Osteocyte (in vitro differentiated cells): Measurements from ENCODE around the gene COL23A1. TPM values are rescaled to one million over a fixed set of nuclear protein-coding genes. Genes with fewer than 3 reads are reported as not detected.

ENCODE experiments used
- DNase-seq: peaks from one replicate; pipeline ENCODE4 v3.0.0; 2021; ENCODE audit warnings: mixed read lengths; ENCODE audit not compliant: unreplicated experiment; ENCODE audit errors: extremely low spot score
- H3K27ac Mint-ChIP-seq: one replicate; pipeline ENCODE4 v1.8.0; 2021; ENCODE audit warnings: mild to moderate bottlenecking, mixed read lengths; ENCODE audit not compliant: unreplicated experiment
- H3K27me3 Mint-ChIP-seq: one replicate; pipeline ENCODE4 v1.8.0; 2021; ENCODE audit warnings: mixed read lengths; ENCODE audit not compliant: unreplicated experiment
- H3K36me3 Mint-ChIP-seq: one replicate; pipeline ENCODE4 v1.8.0; 2021; ENCODE audit warnings: mixed read lengths; ENCODE audit not compliant: unreplicated experiment
- H3K4me1 Mint-ChIP-seq: one replicate; pipeline ENCODE4 v1.8.0; 2021; ENCODE audit warnings: mixed read lengths; ENCODE audit not compliant: unreplicated experiment
- H3K4me3 Mint-ChIP-seq: one replicate; pipeline ENCODE4 v1.8.0; 2021; ENCODE audit warnings: mild to moderate bottlenecking, moderate library complexity, mixed read lengths; ENCODE audit not compliant: unreplicated experiment
- H3K9me3 Mint-ChIP-seq: one replicate; pipeline ENCODE4 v1.8.0; 2021; ENCODE audit warnings: mixed read lengths; ENCODE audit not compliant: unreplicated experiment
- total RNA-seq: library from RNA; stranded (reverse); gene quantifications from 2 replicates; pipeline ENCODE4 v1.2.1, GENCODE V29; 2021
- TF ChIP-seq, protein P1 (sequence below): fragments of 200-600 bp; sonication (generic); IDR thresholded peaks from 2 replicates; pipeline ENCODE4 v1.5.0; 2021; ENCODE audit warnings: antibody characterized with exemption, mild to moderate bottlenecking, moderate library complexity

COL23A1 gene
- total RNA-seq, 1 donor from 2014 or later: not detected

DNA sequence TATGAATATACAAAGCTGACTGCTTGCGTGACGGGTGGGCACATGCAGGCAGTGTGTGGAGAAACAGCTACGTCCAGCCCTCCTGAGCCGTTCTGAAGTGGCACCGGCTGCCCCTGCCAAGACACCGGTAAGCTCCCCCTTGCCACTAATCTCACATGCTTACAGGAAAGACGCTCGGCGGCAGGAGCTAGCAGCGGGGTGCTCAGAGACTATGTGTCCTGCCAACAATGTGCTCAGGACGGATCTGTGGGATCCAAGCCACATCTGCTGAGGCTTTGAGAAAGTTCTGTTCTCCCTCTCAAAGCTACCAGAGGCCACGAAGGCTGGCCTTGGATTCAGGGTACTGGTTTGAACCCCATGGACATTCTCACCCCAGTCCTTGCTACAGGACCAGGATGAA lies 200.4 kb downstream of the COL23A1 start:
- no peak overlapping the region for H3K4me3 Mint-ChIP-seq
- DNase-seq: no peak
- no peak overlapping the region for H3K27ac Mint-ChIP-seq
- H3K9me3 Mint-ChIP-seq: no peaks in the 10 kb centered on the region
- H3K36me3 Mint-ChIP-seq: no peaks in the 10 kb centered on the region
- TF ChIP-seq, protein P1, sequence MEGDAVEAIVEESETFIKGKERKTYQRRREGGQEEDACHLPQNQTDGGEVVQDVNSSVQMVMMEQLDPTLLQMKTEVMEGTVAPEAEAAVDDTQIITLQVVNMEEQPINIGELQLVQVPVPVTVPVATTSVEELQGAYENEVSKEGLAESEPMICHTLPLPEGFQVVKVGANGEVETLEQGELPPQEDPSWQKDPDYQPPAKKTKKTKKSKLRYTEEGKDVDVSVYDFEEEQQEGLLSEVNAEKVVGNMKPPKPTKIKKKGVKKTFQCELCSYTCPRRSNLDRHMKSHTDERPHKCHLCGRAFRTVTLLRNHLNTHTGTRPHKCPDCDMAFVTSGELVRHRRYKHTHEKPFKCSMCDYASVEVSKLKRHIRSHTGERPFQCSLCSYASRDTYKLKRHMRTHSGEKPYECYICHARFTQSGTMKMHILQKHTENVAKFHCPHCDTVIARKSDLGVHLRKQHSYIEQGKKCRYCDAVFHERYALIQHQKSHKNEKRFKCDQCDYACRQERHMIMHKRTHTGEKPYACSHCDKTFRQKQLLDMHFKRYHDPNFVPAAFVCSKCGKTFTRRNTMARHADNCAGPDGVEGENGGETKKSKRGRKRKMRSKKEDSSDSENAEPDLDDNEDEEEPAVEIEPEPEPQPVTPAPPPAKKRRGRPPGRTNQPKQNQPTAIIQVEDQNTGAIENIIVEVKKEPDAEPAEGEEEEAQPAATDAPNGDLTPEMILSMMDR: no peak
- H3K27me3 Mint-ChIP-seq: no peaks in the 10 kb centered on the region
- H3K4me1 Mint-ChIP-seq: no peaks in the 10 kb centered on the region

DNA sequence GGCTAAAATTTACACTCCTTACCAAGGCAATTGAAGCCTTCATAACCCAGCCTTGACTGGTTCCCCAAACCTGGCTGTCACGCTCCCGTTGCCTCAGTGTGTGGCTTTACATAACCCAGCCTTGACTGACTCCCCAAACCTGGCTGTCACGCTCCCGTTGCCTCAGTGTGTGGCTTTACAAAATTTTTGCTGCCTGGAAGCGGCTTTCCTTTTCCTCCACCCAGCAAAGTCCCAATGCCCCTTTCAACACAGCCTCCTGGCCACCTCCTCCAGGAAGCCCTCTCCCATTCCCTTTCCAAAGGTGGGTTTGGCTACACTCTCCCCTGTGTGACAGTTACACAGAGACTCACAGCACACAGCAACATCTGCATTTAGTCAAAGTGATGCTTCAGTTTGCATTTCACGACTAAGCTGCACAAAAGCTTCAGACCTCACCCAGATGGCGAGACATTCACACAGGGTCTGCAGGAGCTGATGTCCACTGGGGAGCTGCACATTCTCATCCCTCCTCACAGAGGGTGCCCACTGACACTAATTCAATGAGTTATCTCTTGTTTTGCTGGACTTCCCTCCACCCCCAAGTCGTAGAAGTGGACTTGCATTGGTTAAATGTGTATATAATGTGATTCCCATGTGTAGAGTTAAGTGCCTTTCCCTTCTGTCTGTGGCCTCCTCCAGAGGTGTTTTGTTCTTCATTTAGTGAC lies 201.0 kb downstream of the COL23A1 start:
- TF ChIP-seq, protein P1: no peak
- Mint-ChIP-seq H3K27ac (no peak overlapping the region), H3K27me3 (no peaks in the 10 kb centered on the region), H3K4me3 (no peak overlapping the region), H3K36me3 (no peaks in the 10 kb centered on the region), H3K9me3 (no peaks in the 10 kb centered on the region), H3K4me1 (no peaks in the 10 kb centered on the region)
- no peak for DNase-seq

DNA sequence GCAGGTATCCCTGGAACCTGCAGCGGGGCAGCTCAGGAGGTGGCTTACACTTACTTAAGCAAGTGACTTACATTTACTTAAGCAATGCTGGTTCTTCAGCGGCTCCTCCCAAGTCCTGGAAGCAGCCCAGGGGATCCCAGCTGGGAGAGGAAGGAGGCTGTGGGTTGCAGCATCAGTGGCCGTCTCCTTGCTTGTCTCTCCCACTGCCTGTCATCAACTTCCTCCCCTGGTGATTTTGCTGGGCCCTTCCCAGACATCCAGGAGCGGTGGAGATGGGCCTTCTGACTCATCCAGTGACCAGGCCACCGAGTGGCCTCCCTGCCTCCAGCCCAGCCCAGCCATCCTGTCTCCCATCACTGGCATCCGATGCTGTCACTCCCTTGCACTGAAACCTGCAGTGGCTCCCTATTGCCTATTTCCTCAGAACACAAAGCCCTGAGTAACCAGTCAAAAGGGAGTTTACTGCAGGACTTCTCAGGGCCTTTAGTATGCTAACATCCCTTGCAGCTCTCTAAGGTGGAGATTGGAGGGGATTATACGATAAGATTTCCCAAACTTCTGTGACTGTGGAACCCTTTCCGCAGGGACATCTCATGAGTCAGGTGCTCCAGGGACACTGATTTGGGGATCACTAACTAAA lies 201.7 kb downstream of the COL23A1 start:
- TF ChIP-seq, protein P1: no peak
- H3K27me3 Mint-ChIP-seq: no peaks in the 10 kb centered on the region
- H3K27ac Mint-ChIP-seq: no peak overlapping the region
- no peak for DNase-seq
- H3K4me3 Mint-ChIP-seq: no peak overlapping the region
- no peaks in the 10 kb centered on the region for H3K9me3 Mint-ChIP-seq
- no peaks in the 10 kb centered on the region for H3K4me1 Mint-ChIP-seq
- H3K36me3 Mint-ChIP-seq: no peaks in the 10 kb centered on the region

DNA sequence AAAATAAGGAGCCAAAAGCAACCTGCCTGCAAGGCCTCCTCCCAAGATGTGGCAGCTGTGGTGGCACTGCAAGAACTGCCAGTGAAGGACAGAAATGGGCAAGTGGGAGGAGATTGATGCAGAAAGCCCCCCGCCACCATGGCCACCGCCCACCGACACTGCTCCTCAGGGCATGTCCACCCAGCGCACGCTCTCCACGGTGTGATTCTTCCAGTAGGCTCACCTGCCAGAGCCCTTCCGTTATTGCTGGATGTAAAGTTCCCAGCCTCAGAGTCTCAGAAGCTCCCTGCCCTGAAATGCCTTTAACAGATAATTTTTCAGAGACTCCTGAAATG lies 202.4 kb downstream of the COL23A1 start:
- no peak overlapping the region for H3K27ac Mint-ChIP-seq
- TF ChIP-seq, protein P1: no peak
- H3K4me1 Mint-ChIP-seq: no peaks in the 10 kb centered on the region
- no peak for DNase-seq
- no peaks in the 10 kb centered on the region for H3K36me3 Mint-ChIP-seq
- no peaks in the 10 kb centered on the region for H3K27me3 Mint-ChIP-seq
- H3K9me3 Mint-ChIP-seq: no peaks in the 10 kb centered on the region
- no peak overlapping the region for H3K4me3 Mint-ChIP-seq

DNA sequence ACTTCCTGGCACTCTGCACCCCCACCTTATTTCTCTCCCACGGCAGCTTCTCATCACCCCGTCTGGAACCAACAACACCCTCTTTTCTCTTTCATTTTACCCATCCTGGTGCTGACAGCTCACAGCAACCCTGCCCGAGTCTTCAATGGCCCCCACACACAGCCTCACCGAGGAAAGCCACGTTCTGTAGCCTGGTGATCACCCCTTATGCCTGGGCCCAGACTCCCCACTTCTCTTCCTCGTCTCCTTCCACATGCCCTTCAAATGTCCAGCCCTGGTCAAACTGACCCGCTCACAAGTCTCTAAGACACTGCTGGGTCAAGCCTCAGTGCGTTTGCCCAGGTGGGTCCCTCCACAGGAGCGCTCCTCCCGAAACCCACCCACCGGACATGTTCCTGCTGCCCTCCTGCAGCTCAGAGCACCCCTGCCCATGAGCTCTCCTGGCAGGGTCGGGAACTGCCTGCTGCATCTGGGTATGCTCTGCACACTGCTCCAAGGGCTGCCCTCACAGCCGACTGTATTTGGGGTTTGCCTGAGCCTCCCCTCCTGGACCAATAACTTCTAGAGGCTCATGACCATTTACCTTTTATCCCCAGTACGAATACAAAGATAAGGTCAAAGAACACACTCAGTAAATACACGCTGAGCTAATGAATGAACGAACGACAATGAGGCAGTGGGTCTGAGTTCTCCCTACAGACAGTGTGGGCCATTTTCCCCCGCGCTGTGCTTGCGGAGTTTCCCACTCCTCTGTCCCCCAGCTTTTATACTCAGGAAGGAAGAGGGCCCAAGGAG lies 202.9 kb downstream of the COL23A1 start:
- no peaks in the 10 kb centered on the region for H3K9me3 Mint-ChIP-seq
- no peaks in the 10 kb centered on the region for H3K36me3 Mint-ChIP-seq
- H3K4me1 Mint-ChIP-seq: no peaks in the 10 kb centered on the region
- TF ChIP-seq, protein P1: no peak
- no peaks in the 10 kb centered on the region for H3K27me3 Mint-ChIP-seq
- DNase-seq: no peak
- no peak overlapping the region for H3K4me3 Mint-ChIP-seq
- H3K27ac Mint-ChIP-seq: no peak overlapping the region
